CD8-positive, alpha-beta memory T cell (primary cell): ENCODE data around the gene GRM8. TPM values are rescaled to one million over a fixed set of nuclear protein-coding genes. Genes with fewer than 3 reads are reported as not detected.

Source experiments
- CTCF ChIA-PET: fragments of 350-600 bp; sonication (Branson Sonifier 250); formaldehyde crosslinking; loops from one replicate; lab custom pipeline; 2021; ENCODE audit warnings: antibody characterized with exemption; lab: Charles Lee
- POLR2A ChIA-PET: fragments of 350-600 bp; sonication (Branson Sonifier 250); formaldehyde crosslinking; loops from one replicate; lab custom pipeline; 2021; ENCODE audit warnings: antibody characterized with exemption; lab: Charles Lee
- DNase-seq, 5 donors: peaks; one replicate each; pipeline versions ENCODE4 v3.0.0 to v3.0.0-alpha.2; 2020 to 2022; ENCODE audit warnings: mixed read lengths in 1 of 5
- H3K27ac ChIP-seq: one replicate; pipeline ENCODE4 v1.7.0; 2013; ENCODE audit warnings: low read depth, mild to moderate bottlenecking, low read length, moderate library complexity
- H3K27me3 ChIP-seq: 2 replicates; pipeline ENCODE4 v1.7.0; 2013; ENCODE audit warnings: low read length, mild to moderate bottlenecking; ENCODE audit not compliant: insufficient read depth, poor library complexity, severe bottlenecking
- H3K36me3 ChIP-seq: 2 replicates; pipeline ENCODE4 v1.7.0; 2013; ENCODE audit warnings: mild to moderate bottlenecking, low read length, moderate library complexity; ENCODE audit not compliant: insufficient read depth
- H3K4me1 ChIP-seq: 2 replicates; pipeline ENCODE4 v1.7.0; 2013; ENCODE audit warnings: mild to moderate bottlenecking, low read length, moderate library complexity; ENCODE audit not compliant: insufficient read depth
- H3K4me3 ChIP-seq: 2 replicates; pipeline ENCODE4 v1.7.0; 2013; ENCODE audit warnings: mild to moderate bottlenecking, low read length
- H3K9me3 ChIP-seq: 2 replicates; pipeline ENCODE4 v1.7.0; 2013; ENCODE audit warnings: mild to moderate bottlenecking, low read length
- H3K27ac Mint-ChIP-seq, 8 donors: one replicate each; pipeline ENCODE4 v1.8.0; 2020 to 2021; ENCODE audit warnings: mixed read lengths in 8 of 8, mild to moderate bottlenecking in 6 of 8, inconsistent platforms in 3 of 8, moderate library complexity in 3 of 8
- H3K27me3 Mint-ChIP-seq, 2 donors: one replicate each; pipeline ENCODE4 v1.8.0; 2020 to 2021; ENCODE audit warnings: mixed read lengths in 2 of 2, mild to moderate bottlenecking in 1 of 2, moderate library complexity in 1 of 2
- H3K36me3 Mint-ChIP-seq, 3 donors: one replicate each; pipeline ENCODE4 v1.8.0; 2020 to 2021; ENCODE audit warnings: mixed read lengths in 3 of 3, inconsistent platforms in 1 of 3, mild to moderate bottlenecking in 1 of 3
- H3K4me1 Mint-ChIP-seq, 3 donors: one replicate each; pipeline ENCODE4 v1.8.0; 2020 to 2021; ENCODE audit warnings: mixed read lengths in 3 of 3, inconsistent platforms in 1 of 3, mild to moderate bottlenecking in 1 of 3
- H3K4me3 Mint-ChIP-seq, 7 donors: one replicate each; pipeline ENCODE4 v1.8.0; 2020 to 2021; ENCODE audit warnings: mixed read lengths in 7 of 7, mild to moderate bottlenecking in 6 of 7, moderate library complexity in 4 of 7, inconsistent platforms in 2 of 7
- H3K9me3 Mint-ChIP-seq, 5 donors: one replicate each; pipeline ENCODE4 v1.8.0; 2020 to 2022; ENCODE audit warnings: mixed read lengths in 5 of 5, mild to moderate bottlenecking in 3 of 5, moderate library complexity in 2 of 5, inconsistent platforms in 1 of 5
- polyA plus RNA-seq: library from polyadenylated mRNA; unstranded; fragments of 300-500 nt; fragmentation: Illumina TruSeq; gene quantifications from one replicate; pipeline ENCODE4 v1.2.3, GENCODE V29; 2021
- total RNA-seq, 2 experiments: library from RNA; stranded (reverse); gene quantifications; one replicate each; pipeline ENCODE4 v1.2.3, GENCODE V29; 2021

The GRM8 gene
- total and polyA plus RNA-seq, 3 experiments from 2014 or later: not detected

DNA sequence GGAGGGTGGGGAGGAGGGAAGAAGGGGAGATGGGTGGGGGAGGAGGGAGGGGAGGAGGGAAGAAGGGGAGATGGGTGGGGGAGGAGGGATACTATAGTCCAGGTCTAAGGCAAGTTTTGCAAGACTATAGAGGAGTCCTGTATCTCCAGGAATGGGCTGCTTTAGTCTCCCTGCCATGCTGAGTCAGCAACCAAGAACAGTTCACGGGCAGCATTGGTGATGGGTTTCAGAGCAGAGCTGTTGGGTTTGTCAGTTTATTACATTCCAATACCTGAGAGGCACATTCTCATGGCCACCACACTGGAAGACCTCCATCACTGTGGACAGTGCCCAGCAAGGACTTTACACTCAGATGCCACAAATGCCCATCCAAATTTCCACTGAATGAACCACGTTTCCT is 212.7 kb downstream of the GRM8 start:
- H3K4me3 Mint-ChIP-seq: no peak overlapping the region

DNA sequence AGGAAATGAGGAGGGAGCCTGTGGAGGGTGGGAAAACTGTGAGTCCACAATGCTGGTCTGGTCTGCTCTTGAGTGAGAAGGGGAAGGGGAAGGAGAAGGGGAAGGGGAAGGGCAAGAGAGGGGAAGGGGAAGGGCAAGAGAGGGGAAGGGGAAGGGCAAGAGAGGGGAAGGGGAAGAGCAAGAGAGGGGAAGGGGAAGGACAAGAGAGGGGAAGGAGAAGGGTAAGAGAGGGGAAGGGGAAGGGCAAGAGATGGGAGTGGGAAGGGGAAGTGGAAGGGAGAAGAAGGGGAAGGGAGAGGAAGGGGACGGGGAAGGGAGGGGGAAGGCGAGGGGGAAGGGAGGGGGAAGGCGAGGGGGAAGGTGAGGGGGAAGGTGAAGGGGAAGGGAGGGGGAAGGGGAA is 213.2 kb downstream of the GRM8 start:
- POLR2A ChIA-PET: no interaction called here
- Mint-ChIP-seq H3K9me3 (peaks cover 0 to 8% (median 5%) of the 10 kb centered on the region in 5 donors), H3K27ac (no peak overlapping the region), H3K27me3 (peaks cover 0 to 9% of the 10 kb centered on the region in 2 donors), H3K36me3 (no peaks in the 10 kb centered on the region), H3K4me3 (no peak overlapping the region), H3K4me1 (no peaks in the 10 kb centered on the region)
- DNase-seq: no peak
- no peaks in the 10 kb centered on the region for H3K4me1 ChIP-seq
- H3K36me3 ChIP-seq: no peaks in the 10 kb centered on the region
- H3K9me3 ChIP-seq: no peaks in the 10 kb centered on the region
- H3K27ac ChIP-seq: no peak overlapping the region
- H3K27me3 ChIP-seq: no peaks in the 10 kb centered on the region
- no peak overlapping the region for H3K4me3 ChIP-seq
- CTCF ChIA-PET: no interaction called here

More for the DNA sequence above, 212.7 kb downstream of the GRM8 start:
- Mint-ChIP-seq H3K36me3 (no peaks in the 10 kb centered on the region), H3K4me1 (no peaks in the 10 kb centered on the region), H3K27me3 (peaks cover 0 to 9% of the 10 kb centered on the region in 2 donors), H3K27ac (no peak overlapping the region), H3K9me3 (peaks cover 0 to 8% (median 5%) of the 10 kb centered on the region in 5 donors)
- no peak overlapping the region for H3K27ac ChIP-seq
- no peaks in the 10 kb centered on the region for H3K9me3 ChIP-seq
- ChIA-PET CTCF (no interaction called here), POLR2A (no interaction called here)
- DNase-seq: no peak
- no peaks in the 10 kb centered on the region for H3K36me3 ChIP-seq
- H3K27me3 ChIP-seq: no peaks in the 10 kb centered on the region
- no peaks in the 10 kb centered on the region for H3K4me1 ChIP-seq
- no peak overlapping the region for H3K4me3 ChIP-seq

DNA sequence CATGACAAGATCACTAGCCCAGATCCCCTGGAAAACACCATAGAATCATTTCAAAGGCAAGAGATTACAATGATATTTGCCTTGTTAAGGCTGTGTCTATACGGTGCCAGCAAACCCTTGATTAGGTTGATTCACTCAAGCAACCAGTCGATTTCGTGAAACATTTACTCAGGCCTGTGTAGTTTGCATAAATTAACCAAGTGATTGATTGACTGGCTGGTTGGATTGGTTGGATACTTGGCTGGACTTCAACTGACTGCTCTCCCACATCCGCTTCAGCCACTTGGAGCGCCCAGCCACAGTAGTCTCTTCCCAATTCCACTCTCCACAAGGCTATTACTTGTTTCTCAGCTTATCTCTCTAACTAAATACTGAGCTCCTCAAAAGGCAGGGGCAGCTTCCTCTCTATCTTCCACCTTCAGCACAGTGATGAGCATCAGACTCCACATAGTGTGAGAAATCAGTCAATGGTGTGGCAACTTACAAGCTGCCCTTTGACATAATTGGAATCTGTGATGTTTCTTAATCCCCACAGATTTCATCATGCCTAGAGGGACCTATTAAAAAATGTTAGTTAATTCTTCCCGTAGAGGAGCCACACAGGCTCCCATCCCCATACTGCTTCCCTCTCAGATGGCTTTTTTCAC is 217.4 kb downstream of the GRM8 start:
- no peaks in the 10 kb centered on the region for H3K36me3 Mint-ChIP-seq
- no peak overlapping the region for H3K27ac Mint-ChIP-seq
- H3K9me3 Mint-ChIP-seq: peaks cover 0 to 4% (median 2%) of the 10 kb centered on the region in 5 donors
- H3K4me3 Mint-ChIP-seq: no peak overlapping the region
- H3K4me3 ChIP-seq: no peak overlapping the region
- peaks cover 0 to 9% of the 10 kb centered on the region in 2 donors for H3K27me3 Mint-ChIP-seq
- H3K9me3 ChIP-seq: no peaks in the 10 kb centered on the region
- no peaks in the 10 kb centered on the region for H3K27me3 ChIP-seq
- ChIA-PET CTCF (no interaction called here), POLR2A (no interaction called here)
- no peak overlapping the region for H3K27ac ChIP-seq
- no peak for DNase-seq
- H3K4me1 ChIP-seq: no peaks in the 10 kb centered on the region
- no peaks in the 10 kb centered on the region for H3K4me1 Mint-ChIP-seq
- no peaks in the 10 kb centered on the region for H3K36me3 ChIP-seq

DNA sequence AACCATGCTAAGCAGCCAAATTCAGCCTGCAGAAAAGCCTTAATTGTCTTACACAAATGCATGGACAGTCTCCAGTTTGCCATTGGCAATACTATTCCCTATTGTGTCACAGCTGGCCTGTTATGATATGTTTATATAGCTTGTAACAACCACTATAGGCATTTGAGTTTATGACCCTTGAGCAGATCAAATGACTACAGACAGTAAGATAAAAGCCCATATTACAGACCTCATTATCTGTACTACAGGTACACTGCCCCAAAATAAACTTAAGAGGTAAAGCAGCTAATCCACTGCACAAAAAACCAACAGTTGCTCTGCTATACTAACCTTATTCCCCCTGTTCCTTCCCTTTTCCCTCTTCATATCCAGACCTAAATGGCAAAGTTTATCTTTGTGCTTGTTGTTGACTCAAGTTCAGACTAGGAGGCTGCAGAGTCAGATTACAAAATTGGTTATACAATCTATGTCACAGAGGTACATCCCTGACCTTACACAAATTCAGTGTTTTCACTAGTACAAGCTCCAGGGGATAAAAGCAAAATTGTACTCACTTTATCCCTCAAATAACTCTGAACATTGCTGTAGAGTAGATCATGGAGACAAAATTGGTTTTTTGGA is 218.4 kb downstream of the GRM8 start:
- Histone ChIP-seq H3K27ac (no peak overlapping the region), H3K36me3 (no peaks in the 10 kb centered on the region), H3K27me3 (no peaks in the 10 kb centered on the region), H3K4me3 (no peak overlapping the region), H3K4me1 (no peaks in the 10 kb centered on the region), H3K9me3 (no peaks in the 10 kb centered on the region)
- POLR2A ChIA-PET: no interaction called here
- Mint-ChIP-seq H3K4me1 (no peaks in the 10 kb centered on the region), H3K27me3 (peaks cover 0 to 9% of the 10 kb centered on the region in 2 donors), H3K27ac (no peak overlapping the region), H3K9me3 (peaks cover 0 to 4% (median 2%) of the 10 kb centered on the region in 5 donors), H3K36me3 (no peaks in the 10 kb centered on the region), H3K4me3 (no peak overlapping the region)
- no peak for DNase-seq
- CTCF ChIA-PET: no interaction called here

DNA sequence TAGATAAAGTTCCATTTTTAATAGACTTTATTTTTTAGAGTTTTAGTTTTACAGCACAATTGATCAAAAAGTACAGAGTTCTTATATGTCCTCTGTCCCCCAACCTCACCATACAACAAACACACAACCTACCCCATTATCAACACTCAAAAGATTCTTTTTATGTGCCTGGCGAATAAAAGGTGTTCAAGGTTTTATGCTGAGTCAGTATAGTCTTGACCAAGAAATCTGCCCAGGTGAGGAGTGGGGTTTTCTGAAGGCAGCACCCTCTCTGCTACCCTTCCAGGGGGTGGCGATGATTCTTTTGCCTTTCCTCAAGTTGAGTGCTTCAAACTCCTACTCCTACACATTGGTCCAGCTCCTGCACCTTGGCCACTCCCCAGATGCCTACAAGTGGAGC is 222.9 kb downstream of the GRM8 start:
- H3K4me3 Mint-ChIP-seq: no peak overlapping the region
- no peak for DNase-seq
- H3K9me3 Mint-ChIP-seq: peaks cover 0 to 7% (median 2%) of the 10 kb centered on the region in 5 donors
- CTCF ChIA-PET: no interaction called here
- Histone ChIP-seq H3K4me3 (no peak overlapping the region), H3K9me3 (no peaks in the 10 kb centered on the region), H3K27me3 (no peaks in the 10 kb centered on the region), H3K27ac (no peak overlapping the region), H3K4me1 (no peaks in the 10 kb centered on the region), H3K36me3 (no peaks in the 10 kb centered on the region)
- no peaks in the 10 kb centered on the region for H3K36me3 Mint-ChIP-seq
- POLR2A ChIA-PET: no interaction called here
- H3K4me1 Mint-ChIP-seq: no peaks in the 10 kb centered on the region
- no peak overlapping the region for H3K27ac Mint-ChIP-seq
- H3K27me3 Mint-ChIP-seq: no peaks in the 10 kb centered on the region

DNA sequence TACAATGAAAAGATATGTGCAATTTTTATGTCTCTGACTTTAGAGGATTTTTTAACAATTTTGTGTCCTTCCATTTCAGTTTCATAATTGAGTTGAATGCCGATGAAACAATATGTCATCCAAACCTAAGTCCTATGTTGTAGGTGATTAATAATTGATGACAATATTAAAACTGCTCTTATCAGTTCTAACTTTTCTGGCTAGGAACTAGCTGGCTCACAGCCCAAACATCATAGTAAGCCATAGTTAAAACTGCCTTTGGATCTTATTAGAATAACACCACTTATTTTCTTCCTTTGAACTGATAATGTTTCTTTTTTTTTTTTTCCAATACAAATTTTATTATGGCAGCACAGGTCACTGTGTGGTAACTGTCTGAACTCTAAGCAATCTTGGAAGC is 230.9 kb downstream of the GRM8 start:
- H3K27ac ChIP-seq: no peak overlapping the region
- H3K4me1 ChIP-seq: no peaks in the 10 kb centered on the region
- Mint-ChIP-seq H3K27ac (no peak overlapping the region), H3K4me1 (no peaks in the 10 kb centered on the region), H3K9me3 (peaks cover 0 to 3% (median 0%) of the 10 kb centered on the region in 5 donors), H3K4me3 (no peak overlapping the region), H3K27me3 (peaks cover 0 to 5% of the 10 kb centered on the region in 2 donors), H3K36me3 (no peaks in the 10 kb centered on the region)
- H3K4me3 ChIP-seq: no peak overlapping the region
- ChIA-PET POLR2A (no interaction called here), CTCF (no interaction called here)
- H3K36me3 ChIP-seq: no peaks in the 10 kb centered on the region
- no peak for DNase-seq
- H3K9me3 ChIP-seq: no peaks in the 10 kb centered on the region
- H3K27me3 ChIP-seq: no peaks in the 10 kb centered on the region

DNA sequence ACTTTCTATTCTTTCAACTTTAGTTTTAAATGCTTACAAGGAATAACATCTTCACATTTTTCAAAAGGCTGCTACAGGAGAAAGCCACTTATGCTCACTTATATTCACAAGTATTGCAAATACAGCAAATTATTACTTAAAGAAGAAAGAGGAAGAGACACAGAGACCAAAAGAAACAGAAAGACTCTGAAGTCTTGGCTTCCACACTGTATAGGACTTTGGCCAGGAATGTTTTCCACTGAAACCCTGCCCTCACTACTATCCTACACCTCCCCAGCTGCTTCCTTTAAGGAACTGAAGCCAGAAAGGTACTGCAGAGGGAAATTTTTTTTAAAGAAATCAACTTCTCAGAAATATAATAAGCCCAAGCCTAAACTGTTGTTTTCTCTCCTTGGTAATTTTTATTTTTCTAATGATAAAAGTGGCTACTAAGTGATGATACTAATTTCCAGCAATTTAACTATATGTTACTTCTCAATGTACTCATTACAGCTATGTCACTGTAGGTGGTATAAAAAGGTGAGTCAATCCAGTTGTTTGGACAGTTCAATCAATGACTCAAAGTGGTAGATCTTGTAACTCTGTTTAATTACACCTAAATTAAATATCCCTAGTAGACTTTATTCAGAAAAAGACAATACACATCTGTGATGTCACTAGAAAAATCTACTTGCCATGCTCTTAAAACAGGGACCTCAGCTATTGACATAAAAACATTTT is 231.6 kb downstream of the GRM8 start:
- no peak for DNase-seq
- H3K4me3 ChIP-seq: no peak overlapping the region
- no peaks in the 10 kb centered on the region for H3K9me3 ChIP-seq
- H3K36me3 ChIP-seq: no peaks in the 10 kb centered on the region
- ChIA-PET CTCF (no interaction called here), POLR2A (no interaction called here)
- H3K9me3 Mint-ChIP-seq: peaks cover 0 to under 1% (median 0%) of the 10 kb centered on the region in 5 donors
- H3K4me1 ChIP-seq: no peaks in the 10 kb centered on the region
- H3K36me3 Mint-ChIP-seq: no peaks in the 10 kb centered on the region
- H3K4me1 Mint-ChIP-seq: no peaks in the 10 kb centered on the region
- H3K27me3 ChIP-seq: no peaks in the 10 kb centered on the region
- no peak overlapping the region for H3K27ac Mint-ChIP-seq
- no peak overlapping the region for H3K27ac ChIP-seq
- no peak overlapping the region for H3K4me3 Mint-ChIP-seq
- peaks cover 0 to 5% of the 10 kb centered on the region in 2 donors for H3K27me3 Mint-ChIP-seq

DNA sequence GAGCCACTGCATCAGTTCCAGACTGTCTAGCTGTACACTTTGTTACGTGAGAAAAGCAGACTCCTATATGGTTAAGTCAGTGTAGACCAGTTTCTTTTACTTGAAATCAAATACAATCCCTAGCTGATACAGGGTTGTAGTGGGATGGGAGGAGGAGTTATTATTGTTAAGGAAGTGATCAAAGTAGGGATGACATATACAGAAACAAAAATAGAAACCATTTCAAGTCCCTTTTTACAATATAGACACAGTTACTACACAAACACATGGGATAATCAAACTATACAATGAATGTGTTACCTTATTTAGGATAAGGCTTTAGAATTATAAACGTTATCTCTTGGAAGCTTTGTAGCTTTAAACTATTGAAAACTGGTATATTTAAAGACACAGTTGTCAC is 233.9 kb downstream of the GRM8 start:
- H3K27ac ChIP-seq: no peak overlapping the region
- DNase-seq: no peak
- POLR2A ChIA-PET: no interaction called here
- H3K27me3 ChIP-seq: no peaks in the 10 kb centered on the region
- Mint-ChIP-seq H3K4me1 (no peaks in the 10 kb centered on the region), H3K4me3 (no peak overlapping the region), H3K27ac (no peak overlapping the region), H3K9me3 (peaks cover 0 to 3% (median 0%) of the 10 kb centered on the region in 5 donors), H3K36me3 (no peaks in the 10 kb centered on the region), H3K27me3 (no peaks in the 10 kb centered on the region)
- H3K4me1 ChIP-seq: no peaks in the 10 kb centered on the region
- no peak overlapping the region for H3K4me3 ChIP-seq
- CTCF ChIA-PET: no interaction called here
- no peaks in the 10 kb centered on the region for H3K36me3 ChIP-seq
- H3K9me3 ChIP-seq: no peaks in the 10 kb centered on the region
